ENCODE data around the gene CFH.
A peak's percentile ranks its signal among the peaks of the same experiment; 100 is the strongest.
"Not testable (repeated sequence)": the region's sequence is repeated elsewhere in the genome, so short reads cannot be mapped to it uniquely, and the experiment has no call there.

Gene CFH

GRCh38 chr1:196667131-196667530, 15.3 kb downstream of the CFH start:
- DNase-seq (ENCODE audit: low read depth in 2 of 2) = no peak

GRCh38 chr1:196669051-196669450, 17.2 kb downstream of the CFH start:
- no peak for DNase-seq (ENCODE audit: low read depth in 2 of 2)

GRCh38 chr1:196669693-196670092, 17.9 kb downstream of the CFH start:
- no peak for DNase-seq (ENCODE audit: low read depth in 2 of 2)

- no peak for DNase-seq (ENCODE audit: low read depth in 2 of 2)
Measured at GRCh38 chr1:196674908-196675307, 23.1 kb downstream of the CFH start.

- DNase-seq (ENCODE audit: low read depth in 2 of 2) = no peak
Measured at GRCh38 chr1:196677781-196678509, 26.1 kb downstream of the CFH start.

- DNase-seq (ENCODE audit: low read depth in 2 of 2) = no peak
Measured at GRCh38 chr1:196678510-196678884, 26.7 kb downstream of the CFH start.

- no peak for DNase-seq (ENCODE audit: low read depth in 2 of 2)
Measured at GRCh38 chr1:196680107-196680506, 28.3 kb downstream of the CFH start.

- no peak for DNase-seq (ENCODE audit: low read depth in 2 of 2)
Measured at GRCh38 chr1:196684476-196684875, 32.6 kb downstream of the CFH start.

GRCh38 chr1:196685506-196685905, 33.7 kb downstream of the CFH start:
- no peak for DNase-seq (ENCODE audit: low read depth in 2 of 2)

GRCh38 chr1:196689001-196689400, 37.2 kb downstream of the CFH start:
- no peak for DNase-seq (ENCODE audit: low read depth in 2 of 2)

- DNase-seq (ENCODE audit: low read depth in 2 of 2) = no peak
Measured at GRCh38 chr1:196690582-196690981, 38.7 kb downstream of the CFH start.

GRCh38 chr1:196698993-196699392, 47.1 kb downstream of the CFH start:
- no peak for DNase-seq (ENCODE audit: low read depth in 2 of 2)

GRCh38 chr1:196701144-196701543, 49.3 kb downstream of the CFH start:
- DNase-seq (ENCODE audit: low read depth in 2 of 2) = no peak

- DNase-seq (ENCODE audit: low read depth in 2 of 2) = not testable (repeated sequence)
Measured at GRCh38 chr1:196709892-196710291, 58.0 kb downstream of the CFH start.

- DNase-seq (ENCODE audit: low read depth in 2 of 2) = no peak
Measured at GRCh38 chr1:196717868-196718267, 66.0 kb downstream of the CFH start.

- DNase-seq (ENCODE audit: low read depth in 2 of 2) = peak in 1 of 2 donors; percentile 21
Measured at GRCh38 chr1:196723325-196724185, 71.7 kb downstream of the CFH start.

GRCh38 chr1:196732526-196732925, 80.7 kb downstream of the CFH start:
- no peak for DNase-seq (ENCODE audit: low read depth in 2 of 2)

GRCh38 chr1:196733091-196733970, 81.5 kb downstream of the CFH start:
- DNase-seq (ENCODE audit: low read depth in 2 of 2) = no peak

- no peak for DNase-seq (ENCODE audit: low read depth in 2 of 2)
Measured at GRCh38 chr1:196734006-196734405, 82.2 kb downstream of the CFH start.

- DNase-seq (ENCODE audit: low read depth in 2 of 2) = no peak
Measured at GRCh38 chr1:196734460-196734859, 82.6 kb downstream of the CFH start.

- no peak for DNase-seq (ENCODE audit: low read depth in 2 of 2)
Measured at GRCh38 chr1:196738730-196739129, 86.9 kb downstream of the CFH start.

- not testable (repeated sequence) for DNase-seq (ENCODE audit: low read depth in 2 of 2)
Measured at GRCh38 chr1:196743244-196743643, 91.4 kb downstream of the CFH start.

Measured in stimulated activated CD8-positive, alpha-beta memory T cell treated with anti-CD3 and anti-CD28 coated beads, Interleukin-2, amount 100 ng/mL, for 48 hours (primary cell).